MG63 (cell line): ENCODE results near the gene GFY. TPM values are rescaled to one million over a fixed set of nuclear protein-coding genes. Genes with fewer than 3 reads are reported as not detected.
"Not testable (repeated sequence)": the region's sequence is repeated elsewhere in the genome, so short reads cannot be mapped to it uniquely, and the experiment has no call there.

Experiments used
- DNase-seq: peaks from one replicate; pipeline ENCODE4 v3.0.0-alpha.2; 2020
- H3K27me3 ChIP-seq: fragments of 250-450 bp; sonication (Bioruptor Pico); 2 replicates; pipeline ENCODE4 v1.5.1; 2020; ENCODE audit warnings: mild to moderate bottlenecking, moderate library complexity
- H3K36me3 ChIP-seq: fragments of 250-450 bp; sonication (Bioruptor Pico); 2 replicates; pipeline ENCODE4 v1.5.1; 2020; ENCODE audit warnings: mild to moderate bottlenecking, moderate library complexity
- H3K4me3 ChIP-seq: fragments of 250-450 bp; sonication (Bioruptor Pico); 2 replicates; pipeline ENCODE4 v1.5.1; 2020; ENCODE audit warnings: mild to moderate bottlenecking, moderate library complexity
- H3K9me3 ChIP-seq: fragments of 250-450 bp; sonication (Bioruptor Pico); 2 replicates; pipeline ENCODE4 v1.5.1; 2020; ENCODE audit warnings: mild to moderate bottlenecking, moderate library complexity
- total RNA-seq: library from RNA; depleted of rRNA; stranded (reverse); fragments of >200 nt; shearing (Covaris generic); gene quantifications from 2 replicates; pipeline ENCODE4 v1.2.3, GENCODE V29; 2014; ENCODE audit warnings: low replicate concordance

GFY gene
- total RNA-seq, 1 experiment from 2014 or later, result not detected

GRCh38 chr19:49448432-49448786, 23.2 kb downstream of the GFY start:
- H3K9me3 ChIP-seq, result no peaks in the 10 kb centered on the region
- no peak overlapping the region for H3K4me3 ChIP-seq
- H3K27me3 ChIP-seq, result no peaks in the 10 kb centered on the region
- DNase-seq, result no peak
- H3K36me3 ChIP-seq, result peaks cover 36% of the 10 kb centered on the region

GRCh38 chr19:49450405-49450804, 25.2 kb downstream of the GFY start:
- peaks cover 39% of the 10 kb centered on the region for H3K36me3 ChIP-seq
- peak overlapping the region; percentile 89 for H3K4me3 ChIP-seq
- no peaks in the 10 kb centered on the region for H3K9me3 ChIP-seq
- DNase-seq, result no peak
- no peaks in the 10 kb centered on the region for H3K27me3 ChIP-seq

GRCh38 chr19:49451430-49452181, 26.4 kb downstream of the GFY start, which contains the start of gene PIH1D1:
Gene PIH1D1, minus strand, starts transcription at chr19:49451814. Its CDS starts 240 bp downstream, at chr19:49451574.
- DNase-seq, result peak; percentile 99
- Histone ChIP-seq H3K27me3 (no peaks in the 10 kb centered on the region), H3K4me3 (peak within 1 kb of the TSS; percentile 89), H3K36me3 (peaks cover 43% of the 10 kb centered on the region), H3K9me3 (no peaks in the 10 kb centered on the region)

GRCh38 chr19:49453013-49453756, 28.0 kb downstream of the GFY start, which contains the start of gene ALDH16A1:
Gene ALDH16A1, plus strand, starts transcription at chr19:49453225. Its CDS starts 107 bp downstream, at chr19:49453332.
- H3K9me3 ChIP-seq, result no peaks in the 10 kb centered on the region
- DNase-seq, result peak; percentile 99
- H3K27me3 ChIP-seq, result no peaks in the 10 kb centered on the region
- H3K4me3 ChIP-seq, result peak within 1 kb of the TSS; percentile 89
- peaks cover 30% of the 10 kb centered on the region for H3K36me3 ChIP-seq

- Histone ChIP-seq H3K27me3 (no peaks in the 10 kb centered on the region), H3K4me3 (peak overlapping the region; percentile 89), H3K36me3 (peaks cover 24% of the 10 kb centered on the region), H3K9me3 (no peaks in the 10 kb centered on the region)
- DNase-seq, result no peak
Measured at GRCh38 chr19:49453757-49454240, 28.6 kb downstream of the GFY start.

GRCh38 chr19:49455773-49456172, 30.6 kb downstream of the GFY start:
- H3K36me3 ChIP-seq, result peaks cover 20% of the 10 kb centered on the region
- H3K9me3 ChIP-seq, result no peaks in the 10 kb centered on the region
- no peaks in the 10 kb centered on the region for H3K27me3 ChIP-seq
- DNase-seq, result no peak
- H3K4me3 ChIP-seq, result no peak overlapping the region

GRCh38 chr19:49456326-49456725, 31.1 kb downstream of the GFY start:
- Histone ChIP-seq H3K36me3 (peaks cover 20% of the 10 kb centered on the region), H3K27me3 (no peaks in the 10 kb centered on the region), H3K9me3 (no peaks in the 10 kb centered on the region), H3K4me3 (no peak overlapping the region)
- DNase-seq, result no peak

GRCh38 chr19:49458567-49458903, 33.3 kb downstream of the GFY start:
- peaks cover 23% of the 10 kb centered on the region for H3K36me3 ChIP-seq
- no peak overlapping the region for H3K4me3 ChIP-seq
- H3K9me3 ChIP-seq, result no peaks in the 10 kb centered on the region
- DNase-seq, result no peak
- H3K27me3 ChIP-seq, result no peaks in the 10 kb centered on the region

- no peaks in the 10 kb centered on the region for H3K27me3 ChIP-seq
- peaks cover 19% of the 10 kb centered on the region for H3K36me3 ChIP-seq
- no peak overlapping the region for H3K4me3 ChIP-seq
- no peaks in the 10 kb centered on the region for H3K9me3 ChIP-seq
- no peak for DNase-seq
Measured at GRCh38 chr19:49459388-49459787, 34.2 kb downstream of the GFY start.

GRCh38 chr19:49461130-49461529, 35.9 kb downstream of the GFY start:
- H3K4me3 ChIP-seq, H3K9me3 ChIP-seq, DNase-seq, H3K27me3 ChIP-seq: not testable (repeated sequence)
- peaks cover 34% of the 10 kb centered on the region for H3K36me3 ChIP-seq

GRCh38 chr19:49461656-49462055, 36.5 kb downstream of the GFY start:
- Histone ChIP-seq H3K36me3 (peaks cover 32% of the 10 kb centered on the region), H3K4me3 (no peak overlapping the region), H3K27me3 (no peaks in the 10 kb centered on the region), H3K9me3 (no peaks in the 10 kb centered on the region)
- DNase-seq, result no peak

GRCh38 chr19:49462492-49462891, 37.3 kb downstream of the GFY start:
- no peak for DNase-seq

GRCh38 chr19:49463960-49464740, 39.0 kb downstream of the GFY start:
- Histone ChIP-seq H3K36me3 (peaks cover 36% of the 10 kb centered on the region), H3K27me3 (no peaks in the 10 kb centered on the region), H3K9me3 (no peaks in the 10 kb centered on the region), H3K4me3 (no peak overlapping the region)
- DNase-seq, result no peak

More at GRCh38 chr19:49462492-49462891, 37.3 kb downstream of the GFY start:
- no peaks in the 10 kb centered on the region for H3K27me3 ChIP-seq
- H3K9me3 ChIP-seq, result no peaks in the 10 kb centered on the region
- peaks cover 31% of the 10 kb centered on the region for H3K36me3 ChIP-seq
- H3K4me3 ChIP-seq, result no peak overlapping the region

- DNase-seq, result no peak
- no peaks in the 10 kb centered on the region for H3K9me3 ChIP-seq
- no peak overlapping the region for H3K4me3 ChIP-seq
- H3K36me3 ChIP-seq, result peaks cover 34% of the 10 kb centered on the region
- H3K27me3 ChIP-seq, result no peaks in the 10 kb centered on the region
Measured at GRCh38 chr19:49465371-49465770, 40.2 kb downstream of the GFY start.

GRCh38 chr19:49468199-49468598, 43.0 kb downstream of the GFY start:
- Histone ChIP-seq H3K36me3 (peaks cover 34% of the 10 kb centered on the region), H3K9me3 (no peaks in the 10 kb centered on the region), H3K27me3 (no peaks in the 10 kb centered on the region), H3K4me3 (no peak overlapping the region)
- no peak for DNase-seq

- H3K4me3 ChIP-seq, result no peak overlapping the region
- H3K36me3 ChIP-seq, result peaks cover 34% of the 10 kb centered on the region
- no peak for DNase-seq
- no peaks in the 10 kb centered on the region for H3K27me3 ChIP-seq
- H3K9me3 ChIP-seq, result no peaks in the 10 kb centered on the region
Measured at GRCh38 chr19:49468746-49469447, 43.7 kb downstream of the GFY start.
